Measurements from ENCODE around the gene MTUS2.

DNA sequence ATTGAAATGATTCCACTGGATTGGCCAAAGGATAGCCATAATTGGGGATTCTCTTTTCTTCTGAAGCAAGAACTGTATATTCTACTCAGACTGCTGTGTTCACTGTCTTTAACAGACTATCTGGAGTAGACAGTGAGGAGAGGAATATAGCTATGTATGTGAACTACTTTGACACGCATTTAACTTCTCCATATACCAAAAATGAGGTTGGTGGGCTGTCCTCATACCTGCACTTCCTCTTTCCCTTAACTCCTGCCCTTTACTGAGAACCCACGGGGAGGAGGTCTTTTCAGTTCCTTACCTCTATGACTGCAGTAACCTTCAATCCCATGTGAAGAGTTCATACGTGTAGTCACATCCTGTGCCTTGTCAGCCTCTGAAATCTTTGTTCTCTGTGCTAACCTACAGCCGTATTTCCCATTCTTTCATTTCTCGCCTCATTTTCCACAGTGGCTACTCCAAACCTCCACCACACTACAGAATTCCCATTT, 305.8 kb downstream of the MTUS2 start:
- TF ChIP-seq, protein P1, sequence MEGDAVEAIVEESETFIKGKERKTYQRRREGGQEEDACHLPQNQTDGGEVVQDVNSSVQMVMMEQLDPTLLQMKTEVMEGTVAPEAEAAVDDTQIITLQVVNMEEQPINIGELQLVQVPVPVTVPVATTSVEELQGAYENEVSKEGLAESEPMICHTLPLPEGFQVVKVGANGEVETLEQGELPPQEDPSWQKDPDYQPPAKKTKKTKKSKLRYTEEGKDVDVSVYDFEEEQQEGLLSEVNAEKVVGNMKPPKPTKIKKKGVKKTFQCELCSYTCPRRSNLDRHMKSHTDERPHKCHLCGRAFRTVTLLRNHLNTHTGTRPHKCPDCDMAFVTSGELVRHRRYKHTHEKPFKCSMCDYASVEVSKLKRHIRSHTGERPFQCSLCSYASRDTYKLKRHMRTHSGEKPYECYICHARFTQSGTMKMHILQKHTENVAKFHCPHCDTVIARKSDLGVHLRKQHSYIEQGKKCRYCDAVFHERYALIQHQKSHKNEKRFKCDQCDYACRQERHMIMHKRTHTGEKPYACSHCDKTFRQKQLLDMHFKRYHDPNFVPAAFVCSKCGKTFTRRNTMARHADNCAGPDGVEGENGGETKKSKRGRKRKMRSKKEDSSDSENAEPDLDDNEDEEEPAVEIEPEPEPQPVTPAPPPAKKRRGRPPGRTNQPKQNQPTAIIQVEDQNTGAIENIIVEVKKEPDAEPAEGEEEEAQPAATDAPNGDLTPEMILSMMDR (conservative IDR thresholded peaks at IDR 0.05 in 1 of 2, IDR thresholded peaks at IDR 0.05 in 1 of 2; ENCODE audit: extremely low read depth in 1 of 2, insufficient read depth in 1 of 2, low read depth in 1 of 2, low read length in 2 of 2): no peak
- no peak for TF ChIP-seq EZH2 (IDR thresholded peaks at IDR 0.05; ENCODE audit: borderline replicate concordance, low read length)

Data from mammary epithelial cell (primary cell).